ENCODE data around the gene GOLGA6L2. TPM values are rescaled to one million over a fixed set of nuclear protein-coding genes. Genes with fewer than 3 reads are reported as not detected.
"Not testable (repeated sequence)": the region's sequence is repeated elsewhere in the genome, so short reads cannot be mapped to it uniquely, and the experiment has no call there.

Gene GOLGA6L2
- polyA plus RNA-seq, 3 donors from 2014 or later = not detected

DNA sequence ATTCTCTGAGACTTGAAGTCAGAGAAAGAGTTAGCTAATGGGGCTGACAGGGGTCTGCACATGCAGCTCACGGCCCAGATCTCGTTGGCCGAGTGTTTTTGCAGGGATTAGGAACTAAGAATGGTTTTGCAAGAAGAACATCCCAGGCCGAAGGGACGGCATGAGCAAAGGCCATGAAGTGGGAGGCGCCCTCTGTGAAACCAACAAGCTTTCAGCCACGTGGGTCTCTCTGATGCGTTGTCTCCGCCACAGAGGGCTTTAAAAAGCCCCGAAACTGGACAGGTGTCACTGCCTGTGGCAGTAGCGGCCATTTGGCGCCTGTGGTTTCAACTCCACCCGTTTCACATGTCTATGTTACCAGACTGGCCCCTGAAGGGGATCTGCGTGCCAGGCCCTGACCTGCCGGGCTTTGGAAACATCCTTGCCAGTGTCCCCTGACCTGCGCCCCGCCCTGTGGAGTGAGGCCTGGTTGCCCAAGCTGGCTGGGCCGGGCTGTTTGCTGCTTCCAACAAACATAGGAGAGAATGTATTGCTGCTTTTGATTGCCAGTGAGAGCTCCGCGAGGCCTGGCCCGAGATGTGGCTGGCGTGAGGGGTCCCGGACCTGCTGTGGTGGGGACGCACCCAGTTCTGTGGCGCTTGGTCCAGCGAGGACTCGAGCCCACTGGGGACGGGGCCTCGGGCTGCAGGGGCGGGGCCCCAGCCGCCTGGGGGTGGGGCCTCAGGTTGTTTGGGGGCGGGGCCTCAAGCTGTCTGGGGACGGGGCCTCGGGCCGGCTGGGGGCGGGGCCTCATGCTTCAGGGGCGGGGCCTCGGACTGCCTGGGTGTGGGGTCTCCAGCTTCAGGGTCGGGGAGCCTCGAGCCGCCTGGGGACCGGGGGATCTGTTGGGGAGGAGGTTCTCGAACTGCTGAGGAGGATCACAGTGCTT, 30.4 kb downstream of the GOLGA6L2 start:
- no peak overlapping the region for H3K27ac Mint-ChIP-seq
- no peaks in the 10 kb centered on the region for H3K36me3 Mint-ChIP-seq
- H3K27me3 Mint-ChIP-seq (ENCODE audit: low read depth in 3 of 3) = peaks cover 0 to 3% (median 0%) of the 10 kb centered on the region in 3 donors
- H3K9me3 Mint-ChIP-seq = peaks cover 0 to 4% (median 0%) of the 10 kb centered on the region in 6 donors
- H3K4me3 Mint-ChIP-seq = no peak overlapping the region
- H3K4me1 Mint-ChIP-seq = no peaks in the 10 kb centered on the region
- DNase-seq = no peak

DNA sequence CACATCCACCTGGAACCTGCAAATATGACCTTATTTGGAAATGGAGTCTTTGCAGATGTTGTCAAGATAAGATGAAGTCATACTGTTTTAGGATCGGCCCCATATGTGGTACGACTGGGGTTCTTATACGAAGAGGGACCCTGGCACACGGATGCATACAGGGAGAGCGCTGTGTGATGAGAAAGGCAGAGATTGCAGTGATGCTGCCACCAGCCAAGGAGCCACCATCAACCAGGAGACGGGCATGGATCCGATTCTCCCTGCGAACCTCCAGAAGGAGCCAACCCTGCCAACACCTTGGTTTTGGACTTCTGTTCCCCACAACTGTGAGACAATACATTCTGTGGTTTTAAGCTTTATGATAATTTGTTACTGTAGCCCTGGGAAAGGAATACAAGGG, 31.2 kb downstream of the GOLGA6L2 start:
- H3K4me3 Mint-ChIP-seq; H3K4me1 Mint-ChIP-seq; DNase-seq; H3K27me3 Mint-ChIP-seq (ENCODE audit: low read depth in 3 of 3); H3K9me3 Mint-ChIP-seq; H3K27ac Mint-ChIP-seq; H3K36me3 Mint-ChIP-seq: not testable (repeated sequence)

DNA sequence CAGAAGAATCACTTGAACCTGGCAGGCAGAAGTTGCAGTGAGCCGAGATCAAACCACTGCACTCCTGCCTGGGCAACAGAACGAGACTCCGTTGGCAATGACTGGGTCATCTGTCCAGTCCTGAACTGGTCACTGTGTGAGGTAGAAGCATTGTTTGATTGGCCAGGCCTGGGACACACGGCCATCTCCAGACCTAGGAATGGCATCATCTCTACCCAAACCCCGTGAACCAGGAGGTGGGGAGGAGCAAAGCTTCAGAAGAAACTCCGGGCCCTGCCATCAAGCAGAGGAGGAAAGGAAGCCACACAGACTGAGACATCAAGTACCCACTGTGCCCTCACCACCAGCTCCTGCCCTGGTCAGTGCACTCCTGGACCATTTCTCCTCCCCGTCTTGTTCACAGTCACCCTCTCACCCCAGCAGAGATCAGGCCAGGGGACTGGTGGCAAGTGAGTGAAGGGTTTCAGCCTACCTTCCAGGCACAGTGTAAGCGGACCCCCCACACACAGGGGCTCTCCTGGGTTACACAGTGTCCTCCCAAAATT, 31.6 kb downstream of the GOLGA6L2 start:
- Mint-ChIP-seq H3K36me3 (no peaks in the 10 kb centered on the region), H3K4me3 (no peak overlapping the region), H3K9me3 (peaks cover 0 to 4% (median 0%) of the 10 kb centered on the region in 6 donors), H3K4me1 (no peaks in the 10 kb centered on the region), H3K27me3 (ENCODE audit: low read depth in 3 of 3) (peaks cover 0 to 3% (median 0%) of the 10 kb centered on the region in 3 donors), H3K27ac (no peak overlapping the region)
- no peak for DNase-seq

DNA sequence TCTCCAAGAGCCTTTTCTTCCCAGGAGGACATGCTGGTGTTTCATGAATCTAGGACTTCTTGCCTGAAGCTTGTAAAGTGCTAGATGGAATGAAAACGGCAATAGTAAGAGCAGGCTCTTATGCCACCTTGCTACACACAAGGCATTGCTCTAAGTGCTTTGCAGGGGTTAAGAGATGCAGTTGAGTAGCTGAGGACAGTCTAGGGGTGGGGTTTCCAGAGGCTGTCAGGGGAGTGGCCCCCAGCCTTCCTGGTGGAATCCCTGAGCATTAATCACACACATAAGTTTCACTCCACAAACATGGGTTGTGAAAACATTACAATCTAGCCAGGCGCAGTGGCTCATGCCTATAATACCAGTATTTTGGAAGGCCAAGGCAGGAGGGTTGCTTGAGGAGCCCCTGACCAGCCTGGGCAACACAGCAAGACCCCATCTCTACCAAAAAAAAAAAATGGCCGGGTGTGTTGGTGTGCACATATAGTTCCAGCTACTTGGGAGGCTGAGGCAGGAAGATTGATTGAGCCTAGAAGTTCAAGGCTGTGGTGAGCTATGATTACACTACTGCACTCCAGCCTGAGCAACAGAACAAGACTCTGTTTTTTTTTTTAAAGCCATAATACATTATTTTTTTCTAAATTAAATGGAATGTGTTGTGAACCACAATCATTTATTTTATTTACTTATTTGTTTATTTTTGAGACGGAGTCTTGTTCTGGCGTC, 34.0 kb downstream of the GOLGA6L2 start:
- not testable (repeated sequence) for H3K27ac Mint-ChIP-seq

DNA sequence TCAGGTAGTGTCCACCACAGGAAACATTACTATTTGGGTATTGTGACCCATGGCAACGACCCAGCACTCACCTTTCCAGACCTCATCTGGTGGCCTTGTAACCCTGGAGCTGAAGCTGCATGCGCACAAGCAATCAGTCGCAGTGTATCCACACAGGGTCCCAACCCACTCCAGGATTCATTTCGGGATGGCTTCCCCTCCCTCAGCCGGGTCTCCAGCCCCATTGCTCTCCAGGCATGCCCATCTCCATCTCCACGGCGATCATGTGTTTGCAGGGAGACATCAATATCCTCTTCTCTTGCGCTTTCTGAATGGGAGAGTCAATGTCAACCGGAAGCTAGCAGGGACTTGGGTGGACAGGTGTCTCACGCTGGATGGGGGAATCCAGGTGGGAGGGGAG, 35.2 kb downstream of the GOLGA6L2 start:
- Mint-ChIP-seq H3K36me3 (no peaks in the 10 kb centered on the region), H3K27ac (no peak overlapping the region), H3K4me3 (no peak overlapping the region), H3K9me3 (peaks cover 0 to 3% (median 0%) of the 10 kb centered on the region in 6 donors), H3K27me3 (ENCODE audit: low read depth in 3 of 3) (peaks cover 0 to 3% (median 0%) of the 10 kb centered on the region in 3 donors), H3K4me1 (no peaks in the 10 kb centered on the region)
- no peak for DNase-seq

More for the DNA sequence above, 34.0 kb downstream of the GOLGA6L2 start:
- not testable (repeated sequence) for H3K4me3 Mint-ChIP-seq; H3K4me1 Mint-ChIP-seq; DNase-seq; H3K36me3 Mint-ChIP-seq; H3K9me3 Mint-ChIP-seq; H3K27me3 Mint-ChIP-seq (ENCODE audit: low read depth in 3 of 3)

DNA sequence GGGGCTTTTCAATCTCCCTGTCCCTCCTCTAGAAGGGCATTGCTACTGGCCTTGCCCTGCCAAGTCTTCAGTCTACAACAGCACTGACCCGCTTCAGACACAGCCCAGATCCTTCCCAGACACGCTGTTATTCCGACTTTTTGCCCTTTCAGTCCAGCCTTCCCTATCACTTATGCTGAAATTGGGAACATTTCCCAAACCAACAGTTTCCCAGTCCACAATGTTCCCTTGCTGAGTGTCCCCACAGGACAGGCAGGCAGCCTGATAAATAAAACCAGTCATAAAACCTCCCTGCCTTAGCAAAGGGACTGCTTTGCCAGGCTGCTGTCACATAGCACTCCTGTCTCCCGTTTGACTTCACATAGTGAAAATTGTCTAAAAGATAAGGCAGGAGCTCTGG, 43.5 kb downstream of the GOLGA6L2 start:
- H3K36me3 Mint-ChIP-seq = no peaks in the 10 kb centered on the region
- H3K27me3 Mint-ChIP-seq (ENCODE audit: low read depth in 3 of 3) = peaks cover 0 to 6% (median 4%) of the 10 kb centered on the region in 3 donors
- H3K4me1 Mint-ChIP-seq = no peaks in the 10 kb centered on the region
- no peak overlapping the region for H3K27ac Mint-ChIP-seq
- no peak for DNase-seq
- no peak overlapping the region for H3K4me3 Mint-ChIP-seq
- H3K9me3 Mint-ChIP-seq = peaks cover 0 to 2% (median 0%) of the 10 kb centered on the region in 6 donors

DNA sequence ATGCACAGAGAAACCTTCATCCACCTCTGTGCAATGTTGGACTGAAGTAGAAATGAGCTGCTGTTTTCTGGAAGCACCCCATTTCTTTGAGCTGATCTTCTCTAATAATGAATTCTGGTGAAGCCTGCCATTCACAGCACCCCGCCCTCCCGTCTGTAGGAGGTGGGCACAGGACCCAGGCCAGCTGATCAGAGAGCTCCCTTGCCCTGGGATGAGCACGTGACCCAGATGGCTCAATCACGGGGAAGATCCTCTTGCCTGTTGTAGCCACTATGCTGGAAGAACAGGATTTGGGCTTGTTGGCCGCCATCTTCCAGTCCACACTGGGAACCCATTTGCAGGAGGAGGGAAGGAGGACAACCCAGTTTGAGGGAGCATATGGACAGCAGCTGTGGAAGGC, 44.5 kb downstream of the GOLGA6L2 start:
- Mint-ChIP-seq H3K27ac (no peak overlapping the region), H3K4me3 (no peak overlapping the region), H3K9me3 (peaks cover 0 to 2% (median 0%) of the 10 kb centered on the region in 6 donors), H3K36me3 (no peaks in the 10 kb centered on the region), H3K4me1 (no peaks in the 10 kb centered on the region), H3K27me3 (ENCODE audit: low read depth in 3 of 3) (peaks cover 0 to 6% (median 4%) of the 10 kb centered on the region in 3 donors)
- no peak for DNase-seq

DNA sequence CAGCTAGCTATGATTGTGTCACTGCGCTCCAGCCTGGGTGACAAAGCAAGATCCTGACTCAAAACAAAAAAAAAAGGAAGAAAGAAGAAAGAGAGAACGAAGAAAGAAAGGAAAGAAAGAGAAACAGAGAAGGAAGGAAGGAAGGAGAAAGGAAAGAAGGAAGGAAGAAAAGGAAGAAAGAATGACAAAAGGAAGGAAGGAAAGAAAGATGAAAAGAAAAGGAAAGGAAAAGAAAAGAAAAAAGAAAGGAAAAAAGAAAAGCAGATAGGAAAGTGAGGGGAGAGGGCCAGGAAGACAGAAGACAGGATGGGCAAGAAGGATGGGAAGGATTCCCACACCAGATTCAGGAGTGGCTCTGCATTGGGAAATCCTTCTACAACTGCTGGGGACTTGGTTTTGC, 44.9 kb downstream of the GOLGA6L2 start:
- H3K36me3 Mint-ChIP-seq = no peaks in the 10 kb centered on the region
- no peak overlapping the region for H3K27ac Mint-ChIP-seq
- no peaks in the 10 kb centered on the region for H3K4me1 Mint-ChIP-seq
- peaks cover 0 to 2% (median 0%) of the 10 kb centered on the region in 6 donors for H3K9me3 Mint-ChIP-seq
- no peak overlapping the region for H3K4me3 Mint-ChIP-seq
- DNase-seq = no peak
- H3K27me3 Mint-ChIP-seq (ENCODE audit: low read depth in 3 of 3) = peaks cover 0 to 6% (median 5%) of the 10 kb centered on the region in 3 donors

DNA sequence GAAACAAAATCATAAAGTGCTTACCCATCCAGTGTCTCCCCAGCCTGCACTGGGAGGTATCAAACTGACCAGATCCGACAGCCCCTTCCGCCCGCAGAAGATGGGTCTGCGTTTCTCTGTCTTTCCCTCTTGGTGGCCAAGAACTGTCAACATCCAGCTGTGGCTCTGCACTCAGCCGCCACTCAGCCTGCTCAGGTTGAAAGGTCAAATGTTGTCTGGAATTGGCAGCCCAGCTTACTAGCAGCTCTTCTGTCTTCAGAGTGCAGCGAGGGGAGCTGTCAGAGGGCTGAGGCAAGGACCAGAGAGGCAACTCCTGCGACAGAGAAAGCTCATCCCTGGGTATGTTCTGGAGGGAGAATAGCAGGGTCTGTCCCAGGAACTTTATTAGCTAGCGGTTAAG, 45.4 kb downstream of the GOLGA6L2 start:
- Mint-ChIP-seq H3K4me1 (no peaks in the 10 kb centered on the region), H3K9me3 (peaks cover 0 to 2% (median 0%) of the 10 kb centered on the region in 6 donors), H3K27me3 (ENCODE audit: low read depth in 3 of 3) (peaks cover 0 to 6% (median 6%) of the 10 kb centered on the region in 3 donors), H3K36me3 (no peaks in the 10 kb centered on the region), H3K4me3 (no peak overlapping the region), H3K27ac (no peak overlapping the region)
- no peak for DNase-seq

DNA sequence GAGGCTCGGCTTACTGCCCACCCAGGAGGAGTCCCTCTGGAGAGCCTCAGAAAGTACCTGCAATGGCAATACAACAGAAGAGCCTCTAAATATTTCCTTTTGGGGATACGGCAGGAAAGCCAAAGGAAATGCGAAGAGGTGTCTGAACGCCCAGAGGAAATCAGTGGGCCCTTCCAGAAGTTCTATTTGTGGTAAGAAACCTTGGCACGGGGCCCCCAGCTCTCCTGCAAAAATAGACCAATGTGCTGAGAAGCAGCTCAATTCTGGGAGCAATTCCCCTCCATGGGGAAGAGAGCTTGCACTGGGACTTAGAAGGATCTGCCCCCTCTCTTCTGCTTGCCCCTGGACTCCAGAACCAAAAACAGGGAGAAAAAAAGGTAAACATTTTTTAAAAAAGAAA, 47.8 kb downstream of the GOLGA6L2 start:
- not testable (repeated sequence) for H3K36me3 Mint-ChIP-seq; H3K4me1 Mint-ChIP-seq; DNase-seq; H3K27ac Mint-ChIP-seq; H3K9me3 Mint-ChIP-seq; H3K4me3 Mint-ChIP-seq; H3K27me3 Mint-ChIP-seq (ENCODE audit: low read depth in 3 of 3)

DNA sequence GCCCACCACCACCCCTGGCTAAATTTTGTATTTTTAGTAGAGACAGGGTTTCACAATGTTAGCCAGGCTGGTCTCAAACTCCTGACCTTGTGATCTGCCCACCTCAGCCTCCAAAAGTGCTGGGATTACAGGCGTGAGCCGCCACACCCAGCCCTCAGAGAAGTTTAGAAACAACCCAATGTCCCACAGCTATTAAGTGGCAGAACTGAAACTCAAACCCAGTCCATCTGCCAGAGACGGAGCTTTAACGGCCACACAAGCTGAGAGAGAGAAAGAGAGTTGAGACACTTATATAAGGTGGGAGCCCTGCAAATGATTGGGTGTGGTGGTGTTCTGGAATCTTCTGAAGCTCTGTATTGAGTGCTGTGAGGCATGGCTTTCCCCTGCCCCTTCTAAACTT, 48.7 kb downstream of the GOLGA6L2 start:
- H3K4me1 Mint-ChIP-seq; H3K36me3 Mint-ChIP-seq; H3K27me3 Mint-ChIP-seq (ENCODE audit: low read depth in 3 of 3); H3K9me3 Mint-ChIP-seq; DNase-seq; H3K4me3 Mint-ChIP-seq; H3K27ac Mint-ChIP-seq: not testable (repeated sequence)

DNA sequence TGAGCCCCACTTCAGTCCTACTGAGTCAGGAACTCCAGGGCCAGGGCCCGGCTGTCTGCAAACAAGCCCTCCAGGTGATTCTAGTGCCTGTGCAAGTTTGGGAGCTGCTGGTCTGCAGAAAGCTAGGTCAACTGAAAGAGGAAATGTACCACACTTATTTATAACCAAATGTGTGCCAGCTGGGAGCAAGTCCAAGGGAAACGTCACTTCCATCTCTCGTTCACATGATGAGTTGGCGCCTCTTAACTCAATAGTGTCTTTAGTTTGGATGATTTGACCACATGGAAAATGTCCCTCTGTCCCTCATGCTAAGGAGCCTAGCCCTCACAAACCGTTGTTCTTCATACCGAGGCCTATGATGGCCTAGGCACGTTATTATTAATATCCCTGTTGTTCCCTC, 49.3 kb downstream of the GOLGA6L2 start:
- no peak for DNase-seq
- Mint-ChIP-seq H3K4me1 (no peaks in the 10 kb centered on the region), H3K27me3 (ENCODE audit: low read depth in 3 of 3) (peaks cover 0 to 5% (median 2%) of the 10 kb centered on the region in 3 donors), H3K4me3 (no peak overlapping the region), H3K9me3 (peaks cover 0 to 2% (median 0%) of the 10 kb centered on the region in 6 donors), H3K36me3 (no peaks in the 10 kb centered on the region), H3K27ac (no peak overlapping the region)

DNA sequence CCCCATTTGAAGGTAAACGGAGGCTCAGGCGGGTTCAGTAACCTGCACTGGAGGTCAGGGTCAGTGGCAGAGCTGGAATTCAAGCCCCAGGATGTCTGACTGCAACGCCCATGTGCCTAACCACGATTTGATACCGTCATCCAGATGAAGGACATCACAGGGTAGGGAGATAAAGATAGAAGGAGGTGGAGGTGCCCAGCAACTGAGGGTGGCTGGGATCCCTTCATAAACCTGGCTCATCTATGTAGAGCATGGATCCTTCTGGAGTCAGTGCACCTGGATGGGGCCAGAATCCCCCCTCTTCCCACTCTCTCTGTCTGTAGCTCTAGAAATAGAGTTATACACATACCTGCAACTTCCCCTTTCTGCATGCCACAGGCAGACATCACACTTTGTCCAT, 51.2 kb downstream of the GOLGA6L2 start:
- Mint-ChIP-seq H3K9me3 (no peaks in the 10 kb centered on the region), H3K36me3 (no peaks in the 10 kb centered on the region), H3K4me3 (no peak overlapping the region), H3K27me3 (ENCODE audit: low read depth in 3 of 3) (peaks cover 0 to 5% (median 0%) of the 10 kb centered on the region in 3 donors), H3K27ac (no peak overlapping the region), H3K4me1 (no peaks in the 10 kb centered on the region)
- no peak for DNase-seq
